Measurements from ENCODE around the gene DEAF1. TPM values are rescaled to one million over a fixed set of nuclear protein-coding genes. Genes with fewer than 3 reads are reported as not detected.

DEAF1 gene
- total and polyA plus RNA-seq, 9 donors, result 22.7 to 38.9 (median 31.2) TPM

- H3K4me1 ChIP-seq (ENCODE audit: control insufficient read depth, insufficient read depth, low read length), result peaks cover 33% of the 10 kb centered on the region
- no peak for DNase-seq
- 61% methylated on average over 13 of the region's 20 CpGs for WGBS (ENCODE audit: insufficient coverage)
- no peaks in the 10 kb centered on the region for H3K36me3 ChIP-seq (ENCODE audit: control insufficient read depth, insufficient read depth, low read length)
- no peak overlapping the region for H3K27ac ChIP-seq (ENCODE audit: low read length)
- H3K9me3 ChIP-seq (replicated peaks; ENCODE audit: control insufficient read depth, low read depth, low read length), result no peaks in the 10 kb centered on the region
- H3K4me3 ChIP-seq (ENCODE audit: low read length), result no peak overlapping the region
- H3K27me3 ChIP-seq (ENCODE audit: control insufficient read depth, insufficient read depth, low read length), result peaks cover 82% of the 10 kb centered on the region
Measured at GRCh38 chr11:722346-722811, 27.4 kb upstream of the DEAF1 start.

- WGBS (ENCODE audit: insufficient coverage), result 14% methylated on average over 31 of the region's 33 CpGs
- Histone ChIP-seq H3K27ac (ENCODE audit: low read length) (no peak overlapping the region), H3K36me3 (ENCODE audit: control insufficient read depth, insufficient read depth, low read length) (no peaks in the 10 kb centered on the region), H3K27me3 (ENCODE audit: control insufficient read depth, insufficient read depth, low read length) (peaks cover 77% of the 10 kb centered on the region), H3K4me3 (ENCODE audit: low read length) (no peak overlapping the region), H3K9me3 (replicated peaks; ENCODE audit: control insufficient read depth, low read depth, low read length) (no peaks in the 10 kb centered on the region), H3K4me1 (ENCODE audit: control insufficient read depth, insufficient read depth, low read length) (peaks cover 28% of the 10 kb centered on the region)
- no peak for DNase-seq
Measured at GRCh38 chr11:721741-722345, 26.8 kb upstream of the DEAF1 start.

- H3K27ac ChIP-seq (ENCODE audit: low read length), result no peak overlapping the region
- no peaks in the 10 kb centered on the region for H3K36me3 ChIP-seq (ENCODE audit: control insufficient read depth, insufficient read depth, low read length)
- no peak for DNase-seq
- WGBS (ENCODE audit: insufficient coverage), result 15% methylated on average over 26 of the region's 28 CpGs
- no peaks in the 10 kb centered on the region for H3K9me3 ChIP-seq (replicated peaks; ENCODE audit: control insufficient read depth, low read depth, low read length)
- peaks cover 22% of the 10 kb centered on the region for H3K4me1 ChIP-seq (ENCODE audit: control insufficient read depth, insufficient read depth, low read length)
- H3K27me3 ChIP-seq (ENCODE audit: control insufficient read depth, insufficient read depth, low read length), result peaks cover 72% of the 10 kb centered on the region
- no peak overlapping the region for H3K4me3 ChIP-seq (ENCODE audit: low read length)
Measured at GRCh38 chr11:721247-721740, 26.3 kb upstream of the DEAF1 start.

- Histone ChIP-seq H3K4me3 (ENCODE audit: low read length) (no peak overlapping the region), H3K9me3 (replicated peaks; ENCODE audit: control insufficient read depth, low read depth, low read length) (no peaks in the 10 kb centered on the region), H3K27me3 (ENCODE audit: control insufficient read depth, insufficient read depth, low read length) (peaks cover 66% of the 10 kb centered on the region), H3K36me3 (ENCODE audit: control insufficient read depth, insufficient read depth, low read length) (no peaks in the 10 kb centered on the region), H3K4me1 (ENCODE audit: control insufficient read depth, insufficient read depth, low read length) (peaks cover 17% of the 10 kb centered on the region), H3K27ac (ENCODE audit: low read length) (no peak overlapping the region)
- DNase-seq, result no peak
- 3% methylated on average over 44 of the region's 53 CpGs for WGBS (ENCODE audit: insufficient coverage)
Measured at GRCh38 chr11:720642-721246, 25.7 kb upstream of the DEAF1 start.

GRCh38 chr11:720017-720641, 25.1 kb upstream of the DEAF1 start:
- Histone ChIP-seq H3K27me3 (ENCODE audit: control insufficient read depth, insufficient read depth, low read length) (peaks cover 60% of the 10 kb centered on the region), H3K4me1 (ENCODE audit: control insufficient read depth, insufficient read depth, low read length) (peaks cover 16% of the 10 kb centered on the region), H3K27ac (ENCODE audit: low read length) (no peak overlapping the region), H3K36me3 (ENCODE audit: control insufficient read depth, insufficient read depth, low read length) (no peaks in the 10 kb centered on the region), H3K9me3 (replicated peaks; ENCODE audit: control insufficient read depth, low read depth, low read length) (peaks cover 3% of the 10 kb centered on the region), H3K4me3 (ENCODE audit: low read length) (no peak overlapping the region)
- DNase-seq, result no peak
- WGBS (ENCODE audit: insufficient coverage), result 53% methylated on average over 35 of the region's 35 CpGs

GRCh38 chr11:719214-720016, 24.4 kb upstream of the DEAF1 start:
- Histone ChIP-seq H3K27ac (ENCODE audit: low read length) (no peak overlapping the region), H3K4me3 (ENCODE audit: low read length) (no peak overlapping the region), H3K4me1 (ENCODE audit: control insufficient read depth, insufficient read depth, low read length) (peaks cover 12% of the 10 kb centered on the region), H3K36me3 (ENCODE audit: control insufficient read depth, insufficient read depth, low read length) (no peaks in the 10 kb centered on the region), H3K9me3 (replicated peaks; ENCODE audit: control insufficient read depth, low read depth, low read length) (peaks cover 3% of the 10 kb centered on the region), H3K27me3 (ENCODE audit: control insufficient read depth, insufficient read depth, low read length) (peaks cover 55% of the 10 kb centered on the region)
- 77% methylated on average over 29 of the region's 34 CpGs for WGBS (ENCODE audit: insufficient coverage)
- DNase-seq, result no peak

- H3K4me3 ChIP-seq (ENCODE audit: low read length), result no peak overlapping the region
- H3K36me3 ChIP-seq (ENCODE audit: control insufficient read depth, insufficient read depth, low read length), result no peaks in the 10 kb centered on the region
- DNase-seq, result no peak
- 100% methylated on average over 1 of the region's 6 CpGs for WGBS (ENCODE audit: insufficient coverage)
- peaks cover 38% of the 10 kb centered on the region for H3K27me3 ChIP-seq (ENCODE audit: control insufficient read depth, insufficient read depth, low read length)
- H3K27ac ChIP-seq (ENCODE audit: low read length), result no peak overlapping the region
- peaks cover 3% of the 10 kb centered on the region for H3K4me1 ChIP-seq (ENCODE audit: control insufficient read depth, insufficient read depth, low read length)
- peaks cover 3% of the 10 kb centered on the region for H3K9me3 ChIP-seq (replicated peaks; ENCODE audit: control insufficient read depth, low read depth, low read length)
Measured at GRCh38 chr11:714436-714835, 19.4 kb upstream of the DEAF1 start.

- Histone ChIP-seq H3K27me3 (ENCODE audit: control insufficient read depth, insufficient read depth, low read length) (peaks cover 66% of the 10 kb centered on the region), H3K36me3 (ENCODE audit: control insufficient read depth, insufficient read depth, low read length) (peaks cover under 1% of the 10 kb centered on the region), H3K9me3 (replicated peaks; ENCODE audit: control insufficient read depth, low read depth, low read length) (no peaks in the 10 kb centered on the region), H3K4me1 (ENCODE audit: control insufficient read depth, insufficient read depth, low read length) (peaks cover 19% of the 10 kb centered on the region), H3K4me3 (ENCODE audit: low read length) (no peak overlapping the region), H3K27ac (ENCODE audit: low read length) (no peak overlapping the region)
- DNase-seq, result no peak
- WGBS (ENCODE audit: insufficient coverage), result 47% methylated on average over 12 of the region's 27 CpGs
Measured at GRCh38 chr11:709109-709997, 14.3 kb upstream of the DEAF1 start.

GRCh38 chr11:708511-708910, 13.5 kb upstream of the DEAF1 start:
- peaks cover 24% of the 10 kb centered on the region for H3K4me1 ChIP-seq (ENCODE audit: control insufficient read depth, insufficient read depth, low read length)
- H3K4me3 ChIP-seq (ENCODE audit: low read length), result no peak overlapping the region
- 64% methylated on average over 5 of the region's 7 CpGs for WGBS (ENCODE audit: insufficient coverage)
- no peak overlapping the region for H3K27ac ChIP-seq (ENCODE audit: low read length)
- no peak for DNase-seq
- H3K27me3 ChIP-seq (ENCODE audit: control insufficient read depth, insufficient read depth, low read length), result peaks cover 63% of the 10 kb centered on the region
- H3K36me3 ChIP-seq (ENCODE audit: control insufficient read depth, insufficient read depth, low read length), result peaks cover 7% of the 10 kb centered on the region
- H3K9me3 ChIP-seq (replicated peaks; ENCODE audit: control insufficient read depth, low read depth, low read length), result no peaks in the 10 kb centered on the region

Data from muscle of leg (tissue), 11 donors.